ENCODE data around the gene MSL3.
A peak's percentile ranks its signal among the peaks of the same experiment; 100 is the strongest.

MSL3 gene

GRCh38 chrX:11759461-11760311 lies 1.6 kb downstream of the MSL3 start:
- peak; percentile 73 for DNase-seq

GRCh38 chrX:11760958-11761357 lies 2.9 kb downstream of the MSL3 start:
- no peak for DNase-seq

- DNase-seq: no peak
Observed at GRCh38 chrX:11764602-11765067, 6.6 kb downstream of the MSL3 start.

GRCh38 chrX:11765449-11765848 lies 7.4 kb downstream of the MSL3 start:
- DNase-seq: no peak

- no peak for DNase-seq
Observed at GRCh38 chrX:11766487-11766886, 8.4 kb downstream of the MSL3 start.

- DNase-seq: no peak
Observed at GRCh38 chrX:11768039-11768438, 10.0 kb downstream of the MSL3 start.

- no peak for DNase-seq
Observed at GRCh38 chrX:11770320-11770719, 12.3 kb downstream of the MSL3 start.

GRCh38 chrX:11778230-11778629 lies 20.2 kb downstream of the MSL3 start:
- no peak for DNase-seq

- no peak for DNase-seq
Observed at GRCh38 chrX:11781133-11781532, 23.1 kb downstream of the MSL3 start.

- no peak for DNase-seq
Observed at GRCh38 chrX:11781734-11782370, 23.8 kb downstream of the MSL3 start.

- DNase-seq: no peak
Observed at GRCh38 chrX:11784543-11784942, 26.5 kb downstream of the MSL3 start.

- DNase-seq: no peak
Observed at GRCh38 chrX:11786862-11787261, 28.8 kb downstream of the MSL3 start.

GRCh38 chrX:11787564-11787963 lies 29.5 kb downstream of the MSL3 start:
- DNase-seq: no peak

- no peak for DNase-seq
Observed at GRCh38 chrX:11789809-11790208, 31.8 kb downstream of the MSL3 start.

GRCh38 chrX:11791090-11791489 lies 33.1 kb downstream of the MSL3 start:
- no peak for DNase-seq

- DNase-seq: no peak
Observed at GRCh38 chrX:11791537-11791936, 33.5 kb downstream of the MSL3 start.

- no peak for DNase-seq
Observed at GRCh38 chrX:11792461-11793421, 34.7 kb downstream of the MSL3 start.

- no peak for DNase-seq
Observed at GRCh38 chrX:11793734-11794133, 35.7 kb downstream of the MSL3 start.

GRCh38 chrX:11813341-11813740 lies 55.3 kb downstream of the MSL3 start:
- DNase-seq: no peak

Measured in COR-L47 (cell line).